ENCODE results near the gene ITPRID1. TPM values are rescaled to one million over a fixed set of nuclear protein-coding genes. Genes with fewer than 3 reads are reported as not detected.

Gene ITPRID1
- total and polyA plus RNA-seq, 7 donors = 0.60 to 0.71 TPM; not detected in 5

GRCh38 chr7:31652063-31652326, 138.1 kb downstream of the ITPRID1 start:
- intact Hi-C loops (cut with DNase I) = no loop called here
- Histone ChIP-seq H3K27me3 (no peaks in the 10 kb centered on the region), H3K27ac (no peak overlapping the region), H3K36me3 (no peaks in the 10 kb centered on the region), H3K9me3 (no peaks in the 10 kb centered on the region), H3K4me3 (no peak overlapping the region), H3K4me1 (no peaks in the 10 kb centered on the region)
- no peak for DNase-seq
- TF ChIP-seq POLR2AphosphoS5 (IDR thresholded peaks at IDR 0.05) = no peak
- TF ChIP-seq POLR2A (IDR thresholded peaks at IDR 0.05) = no peak
- no peak for TF ChIP-seq CTCF (IDR thresholded peaks at IDR 0.05)
- TF ChIP-seq EP300 (IDR thresholded peaks at IDR 0.05) = no peak

GRCh38 chr7:31663072-31663471, 149.2 kb downstream of the ITPRID1 start:
- TF ChIP-seq POLR2AphosphoS5 (IDR thresholded peaks at IDR 0.05) = no peak
- no peak for TF ChIP-seq EP300 (IDR thresholded peaks at IDR 0.05)
- no peak for TF ChIP-seq CTCF (IDR thresholded peaks at IDR 0.05)
- no peak for TF ChIP-seq POLR2A (IDR thresholded peaks at IDR 0.05)
- WGBS, 2 donors = 76 to 82% methylated on average over 5 of the region's 5 CpGs
- Histone ChIP-seq H3K9me3 (no peaks in the 10 kb centered on the region), H3K27me3 (no peaks in the 10 kb centered on the region), H3K4me1 (no peaks in the 10 kb centered on the region), H3K4me3 (no peak overlapping the region), H3K27ac (no peak overlapping the region), H3K36me3 (no peaks in the 10 kb centered on the region)
- intact Hi-C loops (cut with DNase I) = no loop called here
- DNase-seq = no peak

- H3K9me3 ChIP-seq = no peaks in the 10 kb centered on the region
- TF ChIP-seq CTCF (IDR thresholded peaks at IDR 0.05) (no peak), POLR2A (IDR thresholded peaks at IDR 0.05) (no peak), POLR2AphosphoS5 (IDR thresholded peaks at IDR 0.05) (no peak), EP300 (IDR thresholded peaks at IDR 0.05) (no peak)
- intact Hi-C loops (cut with DNase I) = no loop called here
These were observed 151.0 kb downstream of the ITPRID1 start for GRCh38 chr7:31664890-31665289.

GRCh38 chr7:31665546-31665945, 151.7 kb downstream of the ITPRID1 start:
- Histone ChIP-seq H3K27me3 (no peaks in the 10 kb centered on the region), H3K36me3 (no peaks in the 10 kb centered on the region), H3K4me1 (no peaks in the 10 kb centered on the region), H3K9me3 (no peaks in the 10 kb centered on the region), H3K4me3 (no peak overlapping the region), H3K27ac (no peak overlapping the region)
- TF ChIP-seq POLR2AphosphoS5 (IDR thresholded peaks at IDR 0.05) = no peak
- no peak for TF ChIP-seq CTCF (IDR thresholded peaks at IDR 0.05)
- TF ChIP-seq EP300 (IDR thresholded peaks at IDR 0.05) = no peak
- no peak for TF ChIP-seq POLR2A (IDR thresholded peaks at IDR 0.05)
- 86 to 92% methylated on average over 1 of the region's 1 CpG for WGBS, 2 donors
- DNase-seq = no peak
- intact Hi-C loops (cut with DNase I) = no loop called here

More at GRCh38 chr7:31664890-31665289, 151.0 kb downstream of the ITPRID1 start:
- H3K27ac ChIP-seq = no peak overlapping the region
- H3K4me1 ChIP-seq = no peaks in the 10 kb centered on the region
- no peaks in the 10 kb centered on the region for H3K36me3 ChIP-seq
- no peak for DNase-seq
- no peaks in the 10 kb centered on the region for H3K27me3 ChIP-seq
- H3K4me3 ChIP-seq = no peak overlapping the region

- TF ChIP-seq CTCF (IDR thresholded peaks at IDR 0.05) (no peak), POLR2A (IDR thresholded peaks at IDR 0.05) (no peak), POLR2AphosphoS5 (IDR thresholded peaks at IDR 0.05) (no peak)
- intact Hi-C loops (cut with DNase I) = no loop called here
These were observed 155.6 kb downstream of the ITPRID1 start for GRCh38 chr7:31669461-31669860.

More at GRCh38 chr7:31669461-31669860, 155.6 kb downstream of the ITPRID1 start:
- Histone ChIP-seq H3K4me1 (no peaks in the 10 kb centered on the region), H3K27me3 (no peaks in the 10 kb centered on the region), H3K4me3 (no peak overlapping the region), H3K36me3 (no peaks in the 10 kb centered on the region), H3K9me3 (peaks cover 0 to 2% (median 0%) of the 10 kb centered on the region in 4 donors), H3K27ac (no peak overlapping the region)
- no peak for DNase-seq
